Measurements from ENCODE around the gene ZNF19.

- TF ChIP-seq, protein P1, sequence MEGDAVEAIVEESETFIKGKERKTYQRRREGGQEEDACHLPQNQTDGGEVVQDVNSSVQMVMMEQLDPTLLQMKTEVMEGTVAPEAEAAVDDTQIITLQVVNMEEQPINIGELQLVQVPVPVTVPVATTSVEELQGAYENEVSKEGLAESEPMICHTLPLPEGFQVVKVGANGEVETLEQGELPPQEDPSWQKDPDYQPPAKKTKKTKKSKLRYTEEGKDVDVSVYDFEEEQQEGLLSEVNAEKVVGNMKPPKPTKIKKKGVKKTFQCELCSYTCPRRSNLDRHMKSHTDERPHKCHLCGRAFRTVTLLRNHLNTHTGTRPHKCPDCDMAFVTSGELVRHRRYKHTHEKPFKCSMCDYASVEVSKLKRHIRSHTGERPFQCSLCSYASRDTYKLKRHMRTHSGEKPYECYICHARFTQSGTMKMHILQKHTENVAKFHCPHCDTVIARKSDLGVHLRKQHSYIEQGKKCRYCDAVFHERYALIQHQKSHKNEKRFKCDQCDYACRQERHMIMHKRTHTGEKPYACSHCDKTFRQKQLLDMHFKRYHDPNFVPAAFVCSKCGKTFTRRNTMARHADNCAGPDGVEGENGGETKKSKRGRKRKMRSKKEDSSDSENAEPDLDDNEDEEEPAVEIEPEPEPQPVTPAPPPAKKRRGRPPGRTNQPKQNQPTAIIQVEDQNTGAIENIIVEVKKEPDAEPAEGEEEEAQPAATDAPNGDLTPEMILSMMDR (conservative IDR thresholded peaks at IDR 0.05; ENCODE audit: low read depth, low read length), result no peak
- TF ChIP-seq EZH2 (IDR thresholded peaks at IDR 0.05; ENCODE audit: borderline replicate concordance, low read depth, low read length, poor library complexity, severe bottlenecking), result no peak
These were observed 58.4 kb downstream of the ZNF19 start for GRCh38 chr16:71430744-71431143.
